HG02938 (cell line): ENCODE measurements around the gene MAL.
A peak's percentile ranks its signal among the peaks of the same experiment; 100 is the strongest.

Experiments
- ATAC-seq: cut with Tn5 transposase; IDR thresholded peaks from one replicate; pipeline ENCODE4 v1.9.1; 2021; ENCODE audit warnings: mild to moderate bottlenecking, moderate library complexity; ENCODE audit not compliant: unreplicated experiment

MAL gene

GRCh38 chr2:95014126-95014708, 11.3 kb upstream of the MAL start:
- ATAC-seq = no peak

GRCh38 chr2:95015261-95015912, 10.1 kb upstream of the MAL start:
- ATAC-seq = no peak

- no peak for ATAC-seq
Measured at GRCh38 chr2:95016616-95017015, 8.9 kb upstream of the MAL start.

GRCh38 chr2:95017071-95017501, 8.4 kb upstream of the MAL start:
- no peak for ATAC-seq

- ATAC-seq = no peak
Measured at GRCh38 chr2:95017836-95018235, 7.7 kb upstream of the MAL start.

- no peak for ATAC-seq
Measured at GRCh38 chr2:95018301-95018700, 7.2 kb upstream of the MAL start.

- ATAC-seq = no peak
Measured at GRCh38 chr2:95018861-95019550, 6.5 kb upstream of the MAL start.

- ATAC-seq = no peak
Measured at GRCh38 chr2:95019572-95019971, 5.9 kb upstream of the MAL start.

GRCh38 chr2:95020275-95021022, 5.1 kb upstream of the MAL start:
- ATAC-seq = no peak

- no peak for ATAC-seq
Measured at GRCh38 chr2:95021023-95021416, 4.5 kb upstream of the MAL start.

- ATAC-seq = no peak
Measured at GRCh38 chr2:95021847-95022246, 3.7 kb upstream of the MAL start.

- peak; percentile 86 for ATAC-seq
Measured at GRCh38 chr2:95022309-95023221, 2.9 kb upstream of the MAL start.

GRCh38 chr2:95023222-95023597, 2.3 kb upstream of the MAL start:
- ATAC-seq = peak; percentile 41

GRCh38 chr2:95024371-95024770, 1.1 kb upstream of the MAL start:
- no peak for ATAC-seq

GRCh38 chr2:95024960-95025405, 525 bp upstream of the MAL start:
- ATAC-seq = no peak

GRCh38 chr2:95026471-95027368, 1.2 kb downstream of the MAL start:
- no peak for ATAC-seq

GRCh38 chr2:95027369-95027720, 1.8 kb downstream of the MAL start:
- no peak for ATAC-seq

GRCh38 chr2:95029898-95030341, 4.4 kb downstream of the MAL start:
- no peak for ATAC-seq

GRCh38 chr2:95030496-95030895, 5.0 kb downstream of the MAL start:
- no peak for ATAC-seq
